Right lobe of liver (tissue), 6 donors: ENCODE measurements around the gene CD209. TPM values are rescaled to one million over a fixed set of nuclear protein-coding genes. Genes with fewer than 3 reads are reported as not detected.

Experiments used
- ATAC-seq, 4 donors: fragments of 200-7000 bp; cut with Tn5 transposase; one replicate each; pipeline ENCODE4 v1.9.1; 2020; ENCODE audit warnings: mild to moderate bottlenecking in 4 of 4, moderate library complexity in 4 of 4
- DNase-seq, 3 donors: peaks; one replicate each; pipeline ENCODE4 v3.0.0-alpha.2; 2020
- H3K27ac ChIP-seq, 3 donors: fragments of 200-600 bp; one replicate each; pipeline ENCODE4 v1.8.0; 2022
- H3K27me3 ChIP-seq, 2 donors: fragments of 200-600 bp; one replicate each; pipeline ENCODE4 v1.8.0; 2022
- H3K36me3 ChIP-seq, 4 donors: fragments of 200-600 bp; sonication (generic) in 1 of 4; one replicate each; pipeline versions ENCODE4 v1.5.1 to v1.8.0; 2017 to 2022; ENCODE audit warnings: control low read depth in 1 of 4
- H3K4me1 ChIP-seq, 4 donors: fragments of 200-600 bp; sonication (generic) in 1 of 4; one replicate each; pipeline versions ENCODE4 v1.5.1 to v1.8.0; 2017 to 2022; ENCODE audit warnings: control low read depth in 1 of 4
- H3K4me3 ChIP-seq, 3 donors: fragments of 200-600 bp; one replicate each; pipeline ENCODE4 v1.8.0; 2022
- H3K9me3 ChIP-seq, 4 donors: fragments of 200-600 bp; sonication (generic) in 1 of 4; one replicate each; pipeline versions ENCODE4 v1.5.1 to v1.8.0; 2017 to 2022; ENCODE audit warnings: control low read depth in 1 of 4
- POLR2A ChIP-seq: fragments of 450-650 bp; IDR thresholded peaks from one replicate; pipeline ENCODE4 v1.6.1; 2017; ENCODE audit warnings: antibody characterized with exemption, mild to moderate bottlenecking
- WGBS: methylation state at CpG from one replicate; pipeline ENCODE4 v1.1.6; 2018; ENCODE audit warnings: low coverage, low lambda C conversion rate; ENCODE audit not compliant: insufficient coverage; ENCODE audit errors: missing lambda C conversion rate; 5-methylcytosine and 5-hydroxymethylcytosine counted together
- intact Hi-C, 2 donors: fragments of 100-400 bp; cut with DNase I; formaldehyde crosslinking; loops; one replicate each; pipeline versions ENCODE4 v1.11.2 to v1.14.1; 2022
- total RNA-seq, 6 experiments: library from RNA; depleted of rRNA in 2 of 6; stranded (reverse); fragments of >200 nt in 2 of 6; fragmentation: NEBNext Ultra II Directional in 3 of 6; extraction: Animal tissue kit (Norgen Biotek cat#: 25700) in 3 of 6; gene quantifications; one replicate each; pipeline versions ENCODE4 v1.1.0 to v1.2.4, GENCODE V29; 2016 to 2023
- TF ChIP-seq, protein P1 (sequence below), 4 donors: fragments of 200-600 bp in 3 of 4; fragments of 450-650 bp in 1 of 4; IDR thresholded peaks; one replicate each; pipeline versions ENCODE4 v1.5.1 to v1.8.0; 2016 to 2022; ENCODE audit warnings: antibody characterized with exemption in 4 of 4, mild to moderate bottlenecking in 2 of 4
- donor health status: DM: no; HTN: yes; CAD: no.
- donor health status: DM: no; HTN: no; CAD: no.
- donor health status: DM: no; HTN: no; CAD: no.
- donor health status: DM: no; HTN: yes; CAD: no.
- donor health status: DM: no; HTN: yes; CAD: no.

Gene CD209
- total RNA-seq, 6 experiments from 2014 or later: 0.42 to 6.7 (median 2.8) TPM

- TF ChIP-seq POLR2A: no peak
- TF ChIP-seq, protein P1, sequence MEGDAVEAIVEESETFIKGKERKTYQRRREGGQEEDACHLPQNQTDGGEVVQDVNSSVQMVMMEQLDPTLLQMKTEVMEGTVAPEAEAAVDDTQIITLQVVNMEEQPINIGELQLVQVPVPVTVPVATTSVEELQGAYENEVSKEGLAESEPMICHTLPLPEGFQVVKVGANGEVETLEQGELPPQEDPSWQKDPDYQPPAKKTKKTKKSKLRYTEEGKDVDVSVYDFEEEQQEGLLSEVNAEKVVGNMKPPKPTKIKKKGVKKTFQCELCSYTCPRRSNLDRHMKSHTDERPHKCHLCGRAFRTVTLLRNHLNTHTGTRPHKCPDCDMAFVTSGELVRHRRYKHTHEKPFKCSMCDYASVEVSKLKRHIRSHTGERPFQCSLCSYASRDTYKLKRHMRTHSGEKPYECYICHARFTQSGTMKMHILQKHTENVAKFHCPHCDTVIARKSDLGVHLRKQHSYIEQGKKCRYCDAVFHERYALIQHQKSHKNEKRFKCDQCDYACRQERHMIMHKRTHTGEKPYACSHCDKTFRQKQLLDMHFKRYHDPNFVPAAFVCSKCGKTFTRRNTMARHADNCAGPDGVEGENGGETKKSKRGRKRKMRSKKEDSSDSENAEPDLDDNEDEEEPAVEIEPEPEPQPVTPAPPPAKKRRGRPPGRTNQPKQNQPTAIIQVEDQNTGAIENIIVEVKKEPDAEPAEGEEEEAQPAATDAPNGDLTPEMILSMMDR (IDR thresholded peaks at IDR 0.05): no peak
- Histone ChIP-seq H3K9me3 (no peaks in the 10 kb centered on the region), H3K36me3 (no peaks in the 10 kb centered on the region), H3K4me3 (no peak overlapping the region), H3K27ac (no peak overlapping the region), H3K4me1 (no peaks in the 10 kb centered on the region), H3K27me3 (no peaks in the 10 kb centered on the region)
- intact Hi-C loops: no loop called here
- DNase-seq (no peak), ATAC-seq (no peak)
- 70% methylated on average over 8 of the region's 9 CpGs for whole genome bisulfite sequencing
These were observed 28.4 kb upstream of the CD209 start for GRCh38 chr19:7775761-7776160.

DNA sequence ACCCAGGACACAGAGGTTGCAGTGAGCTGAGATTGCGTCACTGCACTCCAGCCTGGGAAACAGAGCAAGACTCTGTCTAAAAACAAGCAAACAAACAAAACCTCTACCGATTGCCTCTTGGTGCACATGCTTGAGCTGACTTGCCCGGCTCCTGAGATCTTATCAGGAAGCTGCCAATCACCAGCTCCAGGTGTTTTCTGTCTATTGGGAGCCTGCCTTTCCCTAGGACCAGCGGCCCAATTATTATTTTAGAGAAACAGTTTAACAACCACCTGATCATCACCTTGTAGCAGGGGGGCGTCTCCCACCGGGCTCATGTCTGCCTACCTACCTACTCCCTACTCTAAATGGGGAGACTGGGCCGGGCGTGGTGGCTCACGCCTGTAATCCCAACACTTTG is 26.5 kb upstream of the CD209 start:
- H3K36me3 ChIP-seq: no peaks in the 10 kb centered on the region
- no peaks in the 10 kb centered on the region for H3K9me3 ChIP-seq
- DNase-seq (no peak), ATAC-seq (no peak)
- no peaks in the 10 kb centered on the region for H3K4me1 ChIP-seq
- intact Hi-C loops: no loop called here
- H3K27ac ChIP-seq: no peak overlapping the region
- H3K4me3 ChIP-seq: no peak overlapping the region
- TF ChIP-seq, protein P1 (IDR thresholded peaks at IDR 0.05): no peak
- no peak for TF ChIP-seq POLR2A
- 61% methylated on average over 8 of the region's 9 CpGs for WGBS
- no peaks in the 10 kb centered on the region for H3K27me3 ChIP-seq

DNA sequence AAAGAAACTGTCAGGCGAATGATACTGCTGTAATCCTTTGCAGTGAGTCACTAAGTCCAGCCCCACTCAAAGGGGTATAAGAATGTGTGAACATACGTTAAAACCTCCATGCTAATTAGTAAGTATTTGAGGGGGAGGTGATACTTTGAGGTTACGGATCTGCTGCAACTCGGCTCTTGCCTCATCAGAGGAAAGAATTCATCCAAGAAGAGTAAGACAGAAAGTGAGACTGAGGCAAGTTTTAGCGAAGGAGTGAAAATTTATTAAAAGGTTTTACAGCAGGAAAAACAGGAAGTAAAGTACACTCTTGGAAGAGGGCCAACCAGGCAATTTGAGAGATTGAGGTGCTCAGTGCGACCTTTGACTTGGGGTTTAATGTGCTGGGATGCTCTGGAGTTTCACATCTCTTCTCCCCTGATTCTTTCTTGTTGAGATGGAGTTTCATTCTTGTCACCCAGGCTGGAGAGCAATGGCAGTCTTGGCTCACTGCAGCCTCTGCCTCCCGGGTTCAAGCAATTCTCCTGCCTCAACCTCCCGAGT is 25.5 kb upstream of the CD209 start:
- Histone ChIP-seq H3K27ac (no peak overlapping the region), H3K4me1 (no peaks in the 10 kb centered on the region), H3K4me3 (no peak overlapping the region), H3K36me3 (no peaks in the 10 kb centered on the region), H3K27me3 (no peaks in the 10 kb centered on the region), H3K9me3 (no peaks in the 10 kb centered on the region)
- ATAC-seq: no peak
- intact Hi-C loops: no loop called here
- TF ChIP-seq, protein P1 (IDR thresholded peaks at IDR 0.05): no peak
- TF ChIP-seq POLR2A: no peak
- no peak for DNase-seq
- 34% methylated on average over 8 of the region's 8 CpGs for WGBS

- no peak for ATAC-seq
- 22% methylated on average over 1 of the region's 8 CpGs for WGBS
These were observed 23.7 kb upstream of the CD209 start for GRCh38 chr19:7771072-7771471.

More at GRCh38 chr19:7771072-7771471, 23.7 kb upstream of the CD209 start:
- no peaks in the 10 kb centered on the region for H3K36me3 ChIP-seq
- no peak for TF ChIP-seq POLR2A
- TF ChIP-seq, protein P1 (IDR thresholded peaks at IDR 0.05): no peak
- no peaks in the 10 kb centered on the region for H3K9me3 ChIP-seq
- H3K4me1 ChIP-seq: no peaks in the 10 kb centered on the region
- DNase-seq: no peak
- H3K4me3 ChIP-seq: no peak overlapping the region
- no peak overlapping the region for H3K27ac ChIP-seq
- intact Hi-C loops: no loop called here
- H3K27me3 ChIP-seq: no peaks in the 10 kb centered on the region
